Left kidney (tissue), 2 donors: Measurements from ENCODE around the gene NUBP2. TPM values are rescaled to one million over a fixed set of nuclear protein-coding genes. Genes with fewer than 3 reads are reported as not detected.

Experiments
- DNase-seq: peaks from one replicate; pipeline ENCODE4 v3.0.0-alpha.2; 2013
- polyA plus RNA-seq: library from polyadenylated mRNA; unstranded; fragments of 120-200 nt; gene quantifications from one replicate; pipeline ENCODE4 v1.2.1, GENCODE V29; 2013; ENCODE audit not compliant: insufficient read length

The NUBP2 gene
- polyA plus RNA-seq, 1 donor: 33.6 TPM

DNA sequence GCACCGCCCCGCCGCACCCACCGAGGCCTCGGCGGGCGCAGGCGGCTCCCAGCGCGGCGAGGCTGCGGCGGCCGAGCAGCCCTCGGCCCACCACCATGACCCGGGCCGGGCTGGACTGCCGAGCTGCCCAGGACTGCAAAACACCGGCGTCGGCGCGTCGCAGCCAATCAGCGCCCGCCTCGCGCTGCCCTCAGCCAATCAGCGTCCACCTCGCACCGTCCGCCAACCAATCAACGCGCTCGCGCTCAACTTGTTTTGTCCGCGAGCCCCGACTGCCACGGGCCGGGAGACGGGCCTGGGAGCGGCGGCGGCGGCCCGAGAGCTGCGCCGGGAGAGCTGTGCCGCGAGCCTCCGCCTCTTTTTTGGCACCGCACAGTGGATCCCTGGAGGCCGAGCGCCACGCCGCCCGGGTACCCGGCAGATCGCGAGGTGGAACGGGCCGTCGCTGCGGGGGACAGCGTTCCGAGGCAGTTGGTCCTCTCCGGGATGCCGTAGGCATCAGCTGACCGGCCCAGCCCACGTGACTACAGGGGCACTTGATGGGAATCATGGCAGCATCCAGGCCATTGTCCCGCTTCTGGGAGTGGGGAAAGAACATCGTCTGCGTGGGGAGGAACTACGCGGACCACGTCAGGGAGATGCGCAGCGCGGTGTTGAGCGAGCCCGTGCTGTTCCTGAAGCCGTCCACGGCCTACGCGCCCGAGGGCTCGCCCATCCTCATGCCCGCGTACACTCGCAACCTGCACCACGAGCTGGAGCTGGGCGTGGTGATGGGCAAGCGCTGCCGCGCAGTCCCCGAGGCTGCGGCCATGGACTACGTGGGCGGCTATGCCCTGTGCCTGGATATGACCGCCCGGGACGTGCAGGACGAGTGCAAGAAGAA, 44.2 kb downstream of the NUBP2 start, which contains the start of the genes FAHD1 and HAGH:
TSS of gene FAHD1 (plus strand) at position 516 of the 883 bp plus-strand sequence. CDS start at position 549, 33 bp downstream.
TSS of gene HAGH (minus strand) at position 135 of the 883 bp plus-strand sequence. CDS start at position 97, 38 bp downstream.
- DNase-seq: peak; percentile 92

GRCh38 chr16:1828645-1829410, 46.1 kb downstream of the NUBP2 start:
- no peak for DNase-seq

GRCh38 chr16:1830213-1830612, 47.5 kb downstream of the NUBP2 start:
- no peak for DNase-seq

DNA sequence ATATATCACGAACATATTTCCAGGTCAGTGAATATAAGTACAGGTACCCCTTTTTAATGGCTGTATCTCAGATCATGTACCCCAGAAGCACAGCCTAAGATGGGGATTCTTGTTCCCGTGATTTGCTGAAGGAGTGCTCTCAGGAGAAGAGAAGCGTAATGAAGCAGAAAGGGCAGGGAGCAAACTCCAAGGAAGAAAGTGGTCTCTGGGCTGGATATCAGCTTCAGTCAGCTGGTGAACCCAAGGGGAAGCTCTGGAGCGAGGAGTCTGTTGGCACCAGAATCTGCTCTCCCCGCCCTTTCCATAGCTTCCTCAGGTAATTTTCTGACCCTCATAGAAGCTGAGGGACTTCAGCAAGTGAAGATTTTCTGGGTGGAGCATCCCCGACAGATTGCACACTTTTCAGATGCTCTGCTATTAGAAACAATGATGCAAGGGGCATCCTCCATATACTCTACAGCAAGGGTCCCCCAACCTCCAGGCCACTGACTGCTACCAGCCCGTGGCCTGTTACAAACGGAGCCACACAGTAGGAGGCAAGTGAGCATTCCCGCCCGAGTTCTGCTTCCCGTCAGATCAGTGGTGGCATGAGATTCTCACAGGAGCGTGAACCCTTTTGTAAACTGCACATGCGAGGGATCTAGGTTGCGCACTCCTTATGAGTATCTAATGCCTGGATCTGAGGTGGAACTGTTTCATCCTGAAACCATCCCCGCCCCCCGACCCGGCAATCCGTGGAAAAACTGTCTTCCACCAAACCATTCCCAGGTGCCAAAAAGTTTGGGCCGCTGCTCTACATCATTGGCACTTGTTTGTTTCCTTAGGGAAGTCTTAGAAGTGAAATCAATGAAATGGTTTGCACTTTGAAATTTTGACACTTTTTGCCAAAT, 48.7 kb downstream of the NUBP2 start:
- no peak for DNase-seq

- no peak for DNase-seq
Observed at GRCh38 chr16:1832838-1833454, 50.2 kb downstream of the NUBP2 start.

DNA sequence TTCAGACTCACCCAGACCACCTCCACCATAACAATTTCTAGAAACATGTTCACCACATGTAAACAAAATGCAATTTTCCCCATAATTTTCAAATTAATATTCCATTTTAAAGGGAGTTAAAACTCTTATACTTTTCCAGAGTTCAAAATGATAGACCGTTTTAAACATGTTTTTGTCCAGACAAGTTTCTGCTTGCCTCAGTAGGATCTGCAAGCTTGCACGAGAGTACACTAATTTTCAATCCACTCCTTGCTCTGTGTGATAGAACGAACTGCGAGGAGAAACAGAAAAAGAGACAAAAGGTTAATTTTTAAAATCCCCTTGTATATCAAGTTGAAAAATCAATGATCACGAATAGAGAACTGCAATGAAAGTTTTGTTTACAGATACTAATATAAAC, 51.3 kb downstream of the NUBP2 start:
- no peak for DNase-seq

Other genes starting within 250 kb of the NUBP2 start
- 15.7 TPM for gene TMEM204, start 249.3 kb upstream of the NUBP2 start, polyA plus RNA-seq
- gene IFT140, start 170.9 kb upstream of the NUBP2 start, polyA plus RNA-seq: 43.9 TPM
- 27.3 TPM for gene CRAMP1, start 170.6 kb upstream of the NUBP2 start, polyA plus RNA-seq
- gene JPT2, start 104.7 kb upstream of the NUBP2 start, polyA plus RNA-seq: 82.0 TPM
- 68.6 TPM for gene MAPK8IP3, start 76.8 kb upstream of the NUBP2 start, polyA plus RNA-seq
- 18.0 TPM for gene NME3, start 11.4 kb upstream of the NUBP2 start, polyA plus RNA-seq
- gene EME2, start 10.2 kb upstream of the NUBP2 start, polyA plus RNA-seq: 10.7 TPM
- gene MRPS34, start 9.8 kb upstream of the NUBP2 start, polyA plus RNA-seq: 53.8 TPM
- gene SPSB3, start 389 bp upstream of the NUBP2 start, polyA plus RNA-seq: 32.8 TPM
- 1.6 TPM for gene IGFALS, start 10.7 kb downstream of the NUBP2 start, polyA plus RNA-seq
- gene HAGH, start 43.9 kb downstream of the NUBP2 start, polyA plus RNA-seq: 33.9 TPM
- gene FAHD1, start 44.2 kb downstream of the NUBP2 start, polyA plus RNA-seq: 35.5 TPM
- gene MEIOB, start 89.2 kb downstream of the NUBP2 start, polyA plus RNA-seq: 3.2 TPM
- 0.15 TPM for gene HS3ST6, start 135.5 kb downstream of the NUBP2 start, polyA plus RNA-seq
- 55.9 TPM for gene MSRB1, start 160.2 kb downstream of the NUBP2 start, polyA plus RNA-seq
- gene RPL3L, start 171.7 kb downstream of the NUBP2 start, polyA plus RNA-seq: 0.18 TPM
- 116 TPM for gene NDUFB10, start 176.6 kb downstream of the NUBP2 start, polyA plus RNA-seq
- 1,628 TPM for gene RPS2, start 181.9 kb downstream of the NUBP2 start, polyA plus RNA-seq
- not detected for gene RNF151, start 183.9 kb downstream of the NUBP2 start, polyA plus RNA-seq
- 30.3 TPM for gene TBL3, start 189.1 kb downstream of the NUBP2 start, polyA plus RNA-seq
- gene NOXO1, start 198.5 kb downstream of the NUBP2 start, polyA plus RNA-seq: 0.78 TPM
- 23.1 TPM for gene GFER, start 201.2 kb downstream of the NUBP2 start, polyA plus RNA-seq
- gene SYNGR3, start 207.0 kb downstream of the NUBP2 start, polyA plus RNA-seq: 1.5 TPM
- gene ZNF598, start 226.9 kb downstream of the NUBP2 start, polyA plus RNA-seq: 15.8 TPM
- gene NPW, start 236.8 kb downstream of the NUBP2 start, polyA plus RNA-seq: 3.8 TPM
- gene NHERF2, start 243.9 kb downstream of the NUBP2 start, polyA plus RNA-seq: 82.9 TPM